ENCODE measurements around the gene SIPA1L2. TPM values are rescaled to one million over a fixed set of nuclear protein-coding genes. Genes with fewer than 3 reads are reported as not detected.
"Not testable (repeated sequence)": the region's sequence is repeated elsewhere in the genome, so short reads cannot be mapped to it uniquely, and the experiment has no call there.

The SIPA1L2 gene
- total RNA-seq, 3 donors from 2014 or later (not counting 1 experiment from before 2014, with no cell fraction given) = 1.5 to 2.3 (median 1.6) TPM

GRCh38 chr1:232611834-232612233 lies 18.1 kb downstream of the SIPA1L2 start:
- WGBS (ENCODE audit: insufficient coverage) = 97% methylated on average over 7 of the region's 7 CpGs

GRCh38 chr1:232610902-232611745 lies 18.8 kb downstream of the SIPA1L2 start:
- ATAC-seq; H3K27ac ChIP-seq (ENCODE audit: low read length); H3K4me3 ChIP-seq (ENCODE audit: low read length); H3K9me3 Mint-ChIP-seq; H3K36me3 Mint-ChIP-seq; H3K4me3 Mint-ChIP-seq; H3K9me3 ChIP-seq (ENCODE audit: control insufficient read depth, insufficient read depth, low read length); H3K27me3 ChIP-seq (ENCODE audit: control insufficient read depth, insufficient read depth, low read length); H3K27ac Mint-ChIP-seq; DNase-seq; H3K36me3 ChIP-seq (ENCODE audit: control insufficient read depth, insufficient read depth, low read length); H3K4me1 Mint-ChIP-seq; intact Hi-C loops (cut with micrococcal nuclease); H3K4me1 ChIP-seq (ENCODE audit: control insufficient read depth, insufficient read depth, low read length): not testable (repeated sequence)
- WGBS (ENCODE audit: insufficient coverage) = 90% methylated on average over 11 of the region's 11 CpGs
- H3K27me3 Mint-ChIP-seq (ENCODE audit: low read depth in 2 of 2) = peaks cover 7 to 18% of the 10 kb centered on the region in 2 donors

More at GRCh38 chr1:232611834-232612233, 18.1 kb downstream of the SIPA1L2 start:
- Mint-ChIP-seq H3K36me3 (no peaks in the 10 kb centered on the region), H3K4me3 (no peak overlapping the region), H3K27me3 (ENCODE audit: low read depth in 2 of 2) (peaks cover 7 to 18% of the 10 kb centered on the region in 2 donors), H3K27ac (no peak overlapping the region), H3K9me3 (no peaks in the 10 kb centered on the region), H3K4me1 (no peaks in the 10 kb centered on the region)
- ATAC-seq = no peak
- Histone ChIP-seq H3K36me3 (ENCODE audit: control insufficient read depth, insufficient read depth, low read length) (no peaks in the 10 kb centered on the region), H3K4me3 (ENCODE audit: low read length) (no peak overlapping the region), H3K27me3 (ENCODE audit: control insufficient read depth, insufficient read depth, low read length) (no peaks in the 10 kb centered on the region), H3K27ac (ENCODE audit: low read length) (no peak overlapping the region), H3K4me1 (ENCODE audit: control insufficient read depth, insufficient read depth, low read length) (no peaks in the 10 kb centered on the region), H3K9me3 (ENCODE audit: control insufficient read depth, insufficient read depth, low read length) (no peaks in the 10 kb centered on the region)
- no peak for DNase-seq
- intact Hi-C loops (cut with micrococcal nuclease) = no loop called here
- TF ChIP-seq, protein P1, sequence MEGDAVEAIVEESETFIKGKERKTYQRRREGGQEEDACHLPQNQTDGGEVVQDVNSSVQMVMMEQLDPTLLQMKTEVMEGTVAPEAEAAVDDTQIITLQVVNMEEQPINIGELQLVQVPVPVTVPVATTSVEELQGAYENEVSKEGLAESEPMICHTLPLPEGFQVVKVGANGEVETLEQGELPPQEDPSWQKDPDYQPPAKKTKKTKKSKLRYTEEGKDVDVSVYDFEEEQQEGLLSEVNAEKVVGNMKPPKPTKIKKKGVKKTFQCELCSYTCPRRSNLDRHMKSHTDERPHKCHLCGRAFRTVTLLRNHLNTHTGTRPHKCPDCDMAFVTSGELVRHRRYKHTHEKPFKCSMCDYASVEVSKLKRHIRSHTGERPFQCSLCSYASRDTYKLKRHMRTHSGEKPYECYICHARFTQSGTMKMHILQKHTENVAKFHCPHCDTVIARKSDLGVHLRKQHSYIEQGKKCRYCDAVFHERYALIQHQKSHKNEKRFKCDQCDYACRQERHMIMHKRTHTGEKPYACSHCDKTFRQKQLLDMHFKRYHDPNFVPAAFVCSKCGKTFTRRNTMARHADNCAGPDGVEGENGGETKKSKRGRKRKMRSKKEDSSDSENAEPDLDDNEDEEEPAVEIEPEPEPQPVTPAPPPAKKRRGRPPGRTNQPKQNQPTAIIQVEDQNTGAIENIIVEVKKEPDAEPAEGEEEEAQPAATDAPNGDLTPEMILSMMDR (IDR thresholded peaks at IDR 0.05) = no peak

DNA sequence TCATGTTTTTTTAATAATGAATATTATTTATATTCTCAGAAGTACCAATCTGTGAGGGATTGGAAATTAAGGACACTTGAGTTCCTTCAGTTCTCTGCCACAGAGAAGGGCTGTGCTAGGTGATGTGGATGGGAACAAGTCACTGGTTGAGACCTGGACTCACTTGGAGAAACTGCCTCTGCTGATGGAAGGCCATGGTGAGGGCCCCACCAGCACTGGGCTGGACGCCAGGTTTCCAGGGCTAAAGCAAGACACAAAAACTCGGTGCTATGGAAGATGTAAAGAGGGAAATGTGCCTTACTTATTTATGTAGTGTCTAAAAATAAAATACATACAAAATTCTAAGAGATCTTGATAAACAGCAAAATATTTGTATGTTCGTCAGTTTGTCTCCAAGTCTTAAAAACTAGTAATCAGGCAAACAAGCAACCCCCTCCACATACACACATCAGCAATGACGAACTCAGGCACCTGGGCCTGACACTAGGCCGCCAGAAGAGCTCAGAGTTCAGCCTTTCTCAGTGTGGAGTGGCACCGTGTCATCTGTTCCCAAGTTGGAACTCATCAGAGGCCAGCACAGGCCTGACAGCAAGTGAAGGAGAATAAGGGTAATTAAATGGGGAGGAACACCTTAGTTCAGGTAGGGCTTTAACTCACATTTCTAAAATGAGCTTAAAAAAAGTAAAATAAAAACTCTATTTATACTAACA lies 19.6 kb downstream of the SIPA1L2 start:
- intact Hi-C loops (cut with micrococcal nuclease) = no loop called here
- Histone ChIP-seq H3K4me3 (ENCODE audit: low read length) (no peak overlapping the region), H3K36me3 (ENCODE audit: control insufficient read depth, insufficient read depth, low read length) (no peaks in the 10 kb centered on the region), H3K9me3 (ENCODE audit: control insufficient read depth, insufficient read depth, low read length) (no peaks in the 10 kb centered on the region), H3K4me1 (ENCODE audit: control insufficient read depth, insufficient read depth, low read length) (no peaks in the 10 kb centered on the region), H3K27me3 (ENCODE audit: control insufficient read depth, insufficient read depth, low read length) (no peaks in the 10 kb centered on the region), H3K27ac (ENCODE audit: low read length) (no peak overlapping the region)
- Mint-ChIP-seq H3K9me3 (no peaks in the 10 kb centered on the region), H3K4me3 (no peak overlapping the region), H3K36me3 (no peaks in the 10 kb centered on the region), H3K4me1 (no peaks in the 10 kb centered on the region), H3K27me3 (ENCODE audit: low read depth in 2 of 2) (peaks cover 4 to 17% of the 10 kb centered on the region in 2 donors), H3K27ac (no peak overlapping the region)
- WGBS (ENCODE audit: insufficient coverage) = 84% methylated on average over 5 of the region's 6 CpGs
- TF ChIP-seq, protein P1 (IDR thresholded peaks at IDR 0.05) = no peak
- DNase-seq = no peak
- no peak for ATAC-seq

GRCh38 chr1:232608427-232608826 lies 21.5 kb downstream of the SIPA1L2 start:
- Mint-ChIP-seq H3K9me3 (no peaks in the 10 kb centered on the region), H3K27me3 (ENCODE audit: low read depth in 2 of 2) (no peaks in the 10 kb centered on the region), H3K4me1 (no peaks in the 10 kb centered on the region), H3K36me3 (no peaks in the 10 kb centered on the region), H3K4me3 (no peak overlapping the region), H3K27ac (no peak overlapping the region)
- TF ChIP-seq, protein P1 (IDR thresholded peaks at IDR 0.05) = no peak
- no peaks in the 10 kb centered on the region for H3K36me3 ChIP-seq (ENCODE audit: control insufficient read depth, insufficient read depth, low read length)
- intact Hi-C loops (cut with micrococcal nuclease) = no loop called here
- DNase-seq = no peak
- no peak overlapping the region for H3K27ac ChIP-seq (ENCODE audit: low read length)
- no peaks in the 10 kb centered on the region for H3K27me3 ChIP-seq (ENCODE audit: control insufficient read depth, insufficient read depth, low read length)
- H3K9me3 ChIP-seq (ENCODE audit: control insufficient read depth, insufficient read depth, low read length) = no peaks in the 10 kb centered on the region
- 58% methylated on average over 4 of the region's 4 CpGs for WGBS (ENCODE audit: insufficient coverage)
- no peak for ATAC-seq
- H3K4me3 ChIP-seq (ENCODE audit: low read length) = no peak overlapping the region
- no peaks in the 10 kb centered on the region for H3K4me1 ChIP-seq (ENCODE audit: control insufficient read depth, insufficient read depth, low read length)
